Glomerular endothelial cell (primary cell): ENCODE measurements around the gene PRKCA. TPM values are rescaled to one million over a fixed set of nuclear protein-coding genes. Genes with fewer than 3 reads are reported as not detected.
A peak's percentile ranks its signal among the peaks of the same experiment; 100 is the strongest.
"Not testable (repeated sequence)": the region's sequence is repeated elsewhere in the genome, so short reads cannot be mapped to it uniquely, and the experiment has no call there.

Source experiments
- DNase-seq: peaks from one replicate; pipeline ENCODE4 v3.0.0-alpha.2; 2011; ENCODE audit warnings: low read depth, low spot score; ENCODE audit errors: extremely low read depth
- total RNA-seq: library from RNA; depleted of rRNA; stranded (reverse); fragments of >200 nt; gene quantifications from 2 replicates; pipeline ENCODE4 v1.2.3, GENCODE V29; 2015

The PRKCA gene
- total RNA-seq, 1 donor from 2014 or later, result 18.4 TPM

DNA sequence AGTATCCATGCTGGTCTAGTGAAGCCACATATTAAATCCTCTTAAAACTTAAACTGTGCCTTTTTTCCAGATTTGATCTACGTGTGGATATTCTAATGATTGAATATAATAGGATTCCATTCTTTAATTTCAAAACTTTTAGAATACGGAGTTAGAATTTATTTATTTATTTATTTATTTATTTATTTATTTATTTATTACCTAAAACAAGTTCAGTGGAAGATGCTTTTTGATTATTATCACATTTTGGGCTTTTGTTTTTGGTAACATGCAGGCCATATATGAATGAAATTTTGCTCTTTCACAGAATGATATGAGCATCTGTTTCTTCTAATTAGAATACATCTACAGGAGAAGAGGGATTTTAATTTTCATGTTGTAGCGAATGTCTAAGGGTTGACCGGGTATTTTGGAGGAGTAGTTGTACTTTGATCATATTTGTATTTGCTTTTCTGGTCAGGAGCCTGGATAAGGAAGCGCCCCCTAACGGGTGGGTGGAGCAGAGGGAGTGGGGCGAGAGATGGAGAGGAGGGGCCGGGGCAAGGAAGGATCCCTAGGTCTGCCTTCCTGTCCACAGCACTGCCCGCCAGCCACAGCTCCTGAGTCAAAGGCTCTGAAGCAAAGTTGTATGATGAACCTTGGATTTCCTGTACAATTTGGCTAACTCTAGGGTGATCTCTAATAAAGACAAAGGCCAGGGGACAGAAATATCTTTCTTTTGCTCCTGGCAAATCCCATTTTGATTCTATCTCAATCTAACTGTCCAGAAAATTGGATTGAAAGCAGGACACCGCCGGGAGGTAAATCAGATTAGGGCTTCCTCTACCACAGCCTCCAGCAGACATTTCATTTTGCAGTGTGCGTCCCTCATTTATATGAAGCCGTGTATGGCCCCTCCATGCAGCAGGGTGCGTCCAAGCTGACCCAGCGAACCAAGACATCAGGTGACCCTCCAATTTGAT is 149.1 kb downstream of the PRKCA start:
- no peak for DNase-seq

GRCh38 chr17:66455060-66455459 is 152.6 kb downstream of the PRKCA start:
- DNase-seq, result no peak

DNA sequence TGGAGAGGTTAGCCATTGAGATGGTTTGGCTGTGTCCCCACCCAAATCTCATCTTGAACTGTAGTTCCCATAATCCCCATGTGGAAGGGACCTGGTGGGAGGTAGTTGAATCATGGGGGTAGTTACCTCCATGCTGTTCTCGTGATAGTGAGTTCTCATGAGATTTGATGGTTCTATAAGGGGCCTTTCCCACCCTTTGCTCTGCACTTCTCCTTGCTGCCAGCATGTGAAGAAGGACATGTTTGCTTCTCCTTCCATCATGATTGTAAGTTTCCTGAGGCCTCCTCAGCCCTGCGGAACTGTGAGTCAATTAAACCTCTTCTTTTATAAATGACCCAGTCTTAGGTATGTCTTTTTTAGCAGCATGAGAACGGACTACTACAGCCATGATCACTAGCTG is 155.1 kb downstream of the PRKCA start:
- not testable (repeated sequence) for DNase-seq

GRCh38 chr17:66458782-66459181 is 156.4 kb downstream of the PRKCA start:
- DNase-seq, result no peak

DNA sequence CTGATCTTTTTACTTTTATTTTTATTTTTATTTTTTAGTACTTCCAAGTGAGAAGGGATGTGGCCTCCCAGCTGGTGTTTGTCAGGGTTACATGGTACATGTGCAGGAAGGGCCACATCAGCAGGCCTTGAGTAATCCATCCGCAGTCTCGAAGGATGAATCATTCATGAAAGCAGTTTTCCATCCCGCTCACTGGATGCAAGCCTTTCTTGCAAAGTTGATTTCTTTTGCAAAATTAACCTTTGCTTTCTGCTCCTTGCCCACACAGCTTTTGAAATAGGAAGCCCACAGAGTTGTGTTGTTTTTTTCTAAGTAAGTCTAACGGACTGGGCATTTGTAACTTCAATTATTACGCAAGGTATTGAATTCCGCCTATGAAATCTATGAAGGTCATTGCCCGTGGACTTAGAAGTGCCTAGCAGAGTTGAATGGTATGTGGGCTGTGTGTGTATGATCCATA is 157.4 kb downstream of the PRKCA start:
- DNase-seq, result peak; percentile 94

GRCh38 chr17:66460558-66460957 is 158.1 kb downstream of the PRKCA start:
- no peak for DNase-seq

DNA sequence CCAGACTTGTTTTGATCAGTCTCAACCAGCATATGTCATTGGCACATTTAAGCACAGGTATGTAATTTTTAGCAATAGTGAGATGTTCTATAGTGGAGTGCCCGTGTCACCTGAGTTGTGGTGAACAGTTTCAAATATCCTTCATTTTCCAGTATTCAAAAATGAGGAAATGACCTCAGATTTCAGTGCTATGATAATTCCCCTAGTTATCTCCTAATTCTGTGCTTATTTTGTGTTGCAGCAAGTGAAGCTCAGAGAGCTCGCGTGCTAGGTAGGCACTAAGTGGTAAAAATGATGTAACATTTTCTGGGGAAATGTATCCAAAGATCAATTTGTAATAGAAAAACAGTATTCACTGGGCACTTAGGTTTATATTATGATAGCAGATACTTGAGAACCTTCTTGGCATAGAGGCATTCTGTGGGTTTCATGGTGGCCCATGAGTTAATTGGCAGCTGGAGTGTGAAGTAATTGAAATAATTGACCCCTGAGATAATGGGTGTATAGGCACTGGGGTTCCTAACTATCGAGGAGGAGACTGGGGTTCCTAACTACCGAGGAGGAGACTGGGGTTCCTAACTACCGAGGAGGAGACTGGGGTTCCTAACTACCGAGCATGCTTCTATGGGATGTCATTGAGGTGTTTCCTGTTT is 159.1 kb downstream of the PRKCA start:
- no peak for DNase-seq

GRCh38 chr17:66462010-66462409 is 159.6 kb downstream of the PRKCA start:
- no peak for DNase-seq

- no peak for DNase-seq
Measured at GRCh38 chr17:66464921-66465320, 162.5 kb downstream of the PRKCA start.

DNA sequence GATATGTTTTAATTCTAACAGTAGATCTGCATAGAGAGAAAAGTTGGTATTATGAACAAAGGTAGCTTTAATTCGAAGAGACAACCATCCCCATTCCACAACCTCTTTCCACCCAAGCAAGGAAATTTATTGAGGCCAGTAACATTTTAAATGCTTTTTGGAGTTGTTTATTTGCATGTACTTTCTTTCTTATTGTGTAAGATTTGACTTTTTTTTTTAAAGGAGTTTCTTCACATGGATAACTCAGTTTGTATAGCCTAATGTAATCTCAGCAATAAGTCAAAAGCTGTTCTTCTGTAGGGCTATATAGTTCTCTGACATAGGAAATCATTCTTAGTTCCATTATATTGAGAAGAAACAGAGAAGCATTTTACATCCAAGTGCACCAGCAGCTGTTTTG is 163.3 kb downstream of the PRKCA start:
- no peak for DNase-seq

DNA sequence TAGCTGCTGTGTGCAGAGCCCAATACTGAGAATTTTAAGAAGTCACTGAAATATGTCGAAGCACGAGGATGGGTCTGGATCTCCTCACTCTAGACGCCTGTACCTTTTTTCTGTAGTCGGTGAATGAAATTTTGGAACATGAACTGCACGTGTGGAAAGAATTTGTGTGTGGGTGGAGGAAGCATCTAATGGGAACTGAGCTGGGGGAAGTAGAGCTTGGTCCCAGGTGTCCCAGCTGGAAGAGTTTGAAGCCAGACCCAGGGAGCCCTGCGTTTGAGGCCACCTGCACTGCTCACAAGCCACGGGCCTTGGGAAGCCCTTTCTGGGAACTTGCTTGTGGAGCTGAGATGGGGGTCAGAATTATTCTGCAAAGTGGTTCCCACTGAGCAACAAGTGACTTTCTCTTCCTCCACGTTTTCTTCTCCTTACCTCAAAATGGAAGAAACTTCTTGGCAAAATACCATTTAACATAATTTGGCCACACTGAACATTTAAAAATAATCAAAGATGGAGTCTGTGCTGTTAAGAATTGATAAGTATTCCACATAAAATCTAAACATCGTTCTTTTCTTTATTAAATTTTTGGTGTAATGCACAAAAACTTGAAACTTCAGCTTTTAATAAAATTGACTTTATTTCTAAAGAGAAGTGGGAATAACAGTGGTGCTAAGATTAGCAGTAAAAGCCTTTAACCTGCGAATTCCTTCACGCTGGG is 163.8 kb downstream of the PRKCA start:
- DNase-seq, result no peak

GRCh38 chr17:66466840-66467367 is 164.5 kb downstream of the PRKCA start:
- peak; percentile 94 for DNase-seq

DNA sequence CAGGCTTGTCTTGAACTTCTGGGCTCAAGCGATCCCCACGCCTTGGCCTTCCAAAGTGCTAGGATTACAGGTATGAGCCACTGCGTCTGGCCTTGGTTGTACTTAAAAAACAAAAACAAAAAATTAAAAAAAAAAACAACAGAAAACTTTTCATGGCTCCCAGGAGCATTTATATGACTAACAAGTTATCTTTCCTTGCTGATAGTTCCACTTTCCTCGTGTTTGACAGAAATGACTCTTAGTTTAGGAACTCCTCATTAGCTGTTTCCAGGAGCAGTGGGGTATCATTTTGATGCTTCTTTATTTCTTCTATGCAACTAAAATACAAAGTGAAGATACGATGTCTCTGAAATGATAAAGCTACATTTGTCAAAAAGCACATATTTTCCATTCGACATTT is 165.4 kb downstream of the PRKCA start:
- no peak for DNase-seq

DNA sequence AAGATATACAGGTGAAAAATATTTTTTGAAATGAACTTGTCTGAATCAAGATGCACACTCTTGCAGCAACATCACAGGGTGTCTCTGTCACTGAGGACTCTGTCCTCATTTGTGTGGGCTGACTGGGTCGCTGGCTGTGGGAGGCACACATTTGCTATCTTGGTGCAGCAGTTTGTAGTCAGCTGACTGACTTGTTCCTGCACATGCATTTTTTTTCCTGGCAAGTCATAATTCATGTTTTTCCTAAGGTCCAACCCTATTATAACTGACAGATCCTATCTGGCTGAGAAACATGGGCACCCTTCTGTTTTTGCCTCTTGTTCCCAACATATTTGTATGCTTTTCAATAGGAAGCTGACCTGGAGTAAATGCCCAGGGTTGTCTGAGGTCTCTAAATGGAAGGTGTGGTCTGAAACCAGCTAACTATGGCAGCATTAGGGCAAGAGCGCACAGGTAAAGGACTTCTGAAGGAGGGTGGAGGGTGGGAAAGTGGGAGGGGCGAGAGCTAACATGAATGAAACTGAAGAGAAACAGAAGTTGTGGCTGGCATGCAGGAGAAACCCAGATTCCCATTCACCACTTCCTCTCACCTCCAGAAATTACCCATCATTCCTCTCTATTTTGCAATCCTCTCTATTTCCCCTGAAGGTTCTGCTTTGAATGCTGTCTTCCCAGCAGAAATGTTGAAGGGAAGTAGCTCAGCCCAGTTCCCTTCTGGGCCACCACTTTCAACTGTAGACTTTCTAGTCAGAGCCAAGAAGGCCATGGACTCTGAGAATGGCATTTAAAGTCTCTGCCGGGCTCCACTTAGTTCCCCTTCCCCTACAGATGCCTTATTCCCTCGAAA is 166.1 kb downstream of the PRKCA start:
- DNase-seq, result no peak

GRCh38 chr17:66469088-66469442 is 166.7 kb downstream of the PRKCA start:
- DNase-seq, result no peak

GRCh38 chr17:66469461-66469860 is 167.0 kb downstream of the PRKCA start:
- no peak for DNase-seq

DNA sequence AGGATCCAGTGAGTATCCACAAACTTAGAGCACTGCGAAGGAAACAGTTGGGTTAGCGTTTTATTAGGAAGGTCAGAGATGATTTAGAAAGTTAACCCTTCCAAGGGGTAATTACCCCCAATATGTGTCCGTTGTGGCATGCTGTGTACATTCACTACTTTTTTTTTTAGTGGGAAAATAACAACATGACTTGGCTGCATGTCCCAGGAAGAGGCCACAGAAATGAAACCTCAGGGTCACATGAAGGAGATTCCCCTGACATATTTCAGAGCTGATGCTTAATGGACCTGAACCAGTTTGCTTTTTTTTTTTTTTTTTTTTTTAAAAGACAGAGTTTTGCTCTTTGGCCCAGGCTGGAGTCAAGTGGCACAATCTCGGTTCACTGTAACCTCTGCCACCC is 167.5 kb downstream of the PRKCA start:
- DNase-seq, result no peak

DNA sequence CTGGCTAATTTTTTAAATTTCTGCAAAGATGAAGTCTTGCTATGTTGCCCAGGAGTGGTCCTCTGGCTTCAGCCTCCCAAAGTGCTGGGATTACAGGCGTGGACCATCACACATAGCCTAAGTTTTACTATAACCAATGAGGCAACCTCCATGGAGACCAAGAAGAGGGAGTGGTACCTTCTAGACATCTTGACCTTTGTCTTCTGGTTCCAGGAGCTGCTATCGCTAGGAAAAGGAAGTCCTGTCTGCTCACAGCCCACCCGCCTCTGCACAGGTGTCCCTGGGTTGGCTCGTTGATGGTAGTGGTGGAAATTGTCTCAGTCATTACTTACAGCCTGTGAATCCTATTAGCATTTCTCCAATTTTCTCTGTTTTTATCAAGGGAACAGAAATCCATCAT is 169.7 kb downstream of the PRKCA start:
- DNase-seq, result no peak

DNA sequence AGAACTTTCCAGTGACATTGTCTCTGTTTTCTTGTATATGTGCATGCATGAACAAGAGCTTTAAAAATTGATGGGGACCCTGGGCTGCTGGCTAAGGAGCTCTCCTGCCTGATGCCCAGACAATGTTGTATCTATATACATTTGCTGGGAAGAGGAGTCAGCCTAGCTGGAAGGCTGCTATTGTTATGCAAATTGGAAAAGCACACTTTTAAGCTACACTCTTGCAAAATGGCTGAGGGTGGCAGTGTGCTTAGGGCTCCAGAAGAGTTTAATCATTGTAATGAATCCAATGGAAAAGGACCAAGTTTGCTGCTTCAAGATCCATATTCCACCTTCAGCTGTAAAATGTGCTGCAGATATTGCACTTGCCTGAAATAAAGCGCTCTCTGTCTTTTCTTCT is 171.8 kb downstream of the PRKCA start:
- no peak for DNase-seq

DNA sequence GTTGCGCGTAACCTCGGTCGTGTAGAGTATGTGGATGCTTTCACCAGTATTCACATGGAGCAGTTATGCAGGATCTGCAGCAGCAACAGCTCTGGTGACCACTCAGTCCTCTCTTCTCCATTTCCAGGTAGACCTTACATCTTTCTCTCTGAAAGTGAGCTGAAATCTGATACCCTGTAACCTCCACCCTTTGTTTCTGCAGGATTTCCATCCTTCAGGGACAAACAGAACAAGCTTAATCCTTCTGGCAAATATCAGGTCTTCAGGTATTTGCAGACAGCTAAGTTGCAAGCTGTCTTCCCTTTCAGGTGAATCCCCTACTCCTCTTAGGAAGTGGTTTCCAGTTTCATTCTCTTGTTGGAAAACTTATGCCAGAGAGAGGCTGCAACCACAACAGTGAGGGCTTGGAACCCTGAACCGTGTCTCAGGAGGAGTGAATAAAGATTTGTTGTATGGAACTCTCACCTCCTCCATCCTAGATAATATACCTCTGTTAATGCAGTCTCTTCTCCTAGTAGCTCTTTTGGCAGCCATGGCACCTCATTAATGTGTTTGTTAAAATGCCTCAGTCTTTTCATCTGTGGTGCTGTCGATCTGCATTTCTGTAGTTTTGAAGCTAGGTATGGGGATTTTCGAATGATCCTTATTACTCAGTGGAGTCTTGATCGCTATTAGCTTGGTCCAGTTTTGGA is 172.5 kb downstream of the PRKCA start:
- no peak for DNase-seq
